Upper lobe of right lung (tissue), 1 donor: ENCODE measurements around the gene XRCC1. TPM values are rescaled to one million over a fixed set of nuclear protein-coding genes. Genes with fewer than 3 reads are reported as not detected.

Experiments
- ATAC-seq: fragments of 200-7000 bp; cut with Tn5 transposase; one replicate; pipeline ENCODE4 v1.9.1; 2020; ENCODE audit warnings: mild to moderate bottlenecking, moderate library complexity
- DNase-seq: peaks from one replicate; pipeline ENCODE4 v3.0.0-alpha.2; 2020
- H3K27ac ChIP-seq: fragments of 200-600 bp; one replicate; pipeline ENCODE4 v1.8.0; 2022
- H3K27me3 ChIP-seq: fragments of 200-600 bp; one replicate; pipeline ENCODE4 v1.8.0; 2022; ENCODE audit warnings: mild to moderate bottlenecking
- H3K36me3 ChIP-seq: fragments of 200-600 bp; one replicate; pipeline ENCODE4 v1.8.0; 2022
- H3K4me1 ChIP-seq: fragments of 200-600 bp; one replicate; pipeline ENCODE4 v1.8.0; 2022
- H3K4me3 ChIP-seq: fragments of 200-600 bp; one replicate; pipeline ENCODE4 v1.8.0; 2022; ENCODE audit warnings: mild to moderate bottlenecking
- H3K9me3 ChIP-seq: fragments of 200-600 bp; one replicate; pipeline ENCODE4 v1.8.0; 2022
- intact Hi-C: fragments of 100-400 bp; cut with DNase I; formaldehyde crosslinking; loops from one replicate; pipeline ENCODE4 v1.11.0; 2022
- long read RNA-seq: library from polyadenylated mRNA; unstranded; transcript quantifications from one replicate; pipeline ENCODE4 v2.0.0, GENCODE V29; 2021
- total RNA-seq: library from RNA; stranded (reverse); fragmentation: NEBNext Ultra II Directional; extraction: Animal tissue kit (Norgen Biotek cat#: 25700); gene quantifications from one replicate; pipeline ENCODE4 v1.2.1, GENCODE V29; 2021
- TF ChIP-seq, protein P1 (sequence below): fragments of 200-600 bp; IDR thresholded peaks from one replicate; pipeline ENCODE4 v1.8.0; 2022; ENCODE audit warnings: antibody characterized with exemption
- donor health status: DM: no; HTN: yes; CAD: no; lungs with severe emphysema.

Gene XRCC1, protein sequence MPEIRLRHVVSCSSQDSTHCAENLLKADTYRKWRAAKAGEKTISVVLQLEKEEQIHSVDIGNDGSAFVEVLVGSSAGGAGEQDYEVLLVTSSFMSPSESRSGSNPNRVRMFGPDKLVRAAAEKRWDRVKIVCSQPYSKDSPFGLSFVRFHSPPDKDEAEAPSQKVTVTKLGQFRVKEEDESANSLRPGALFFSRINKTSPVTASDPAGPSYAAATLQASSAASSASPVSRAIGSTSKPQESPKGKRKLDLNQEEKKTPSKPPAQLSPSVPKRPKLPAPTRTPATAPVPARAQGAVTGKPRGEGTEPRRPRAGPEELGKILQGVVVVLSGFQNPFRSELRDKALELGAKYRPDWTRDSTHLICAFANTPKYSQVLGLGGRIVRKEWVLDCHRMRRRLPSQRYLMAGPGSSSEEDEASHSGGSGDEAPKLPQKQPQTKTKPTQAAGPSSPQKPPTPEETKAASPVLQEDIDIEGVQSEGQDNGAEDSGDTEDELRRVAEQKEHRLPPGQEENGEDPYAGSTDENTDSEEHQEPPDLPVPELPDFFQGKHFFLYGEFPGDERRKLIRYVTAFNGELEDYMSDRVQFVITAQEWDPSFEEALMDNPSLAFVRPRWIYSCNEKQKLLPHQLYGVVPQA
- total RNA-seq, result 23.8 TPM
- long read RNA-seq, transcript XRCC1-201 (17 exons, 2,802 nt), result major isoform, 25 of 40 reads
- long read RNA-seq, partial matches to known transcripts, result 12 of 40 reads
- long read RNA-seq, other reads (novel, unspliced or antisense), result 3 of 40 reads

DNA sequence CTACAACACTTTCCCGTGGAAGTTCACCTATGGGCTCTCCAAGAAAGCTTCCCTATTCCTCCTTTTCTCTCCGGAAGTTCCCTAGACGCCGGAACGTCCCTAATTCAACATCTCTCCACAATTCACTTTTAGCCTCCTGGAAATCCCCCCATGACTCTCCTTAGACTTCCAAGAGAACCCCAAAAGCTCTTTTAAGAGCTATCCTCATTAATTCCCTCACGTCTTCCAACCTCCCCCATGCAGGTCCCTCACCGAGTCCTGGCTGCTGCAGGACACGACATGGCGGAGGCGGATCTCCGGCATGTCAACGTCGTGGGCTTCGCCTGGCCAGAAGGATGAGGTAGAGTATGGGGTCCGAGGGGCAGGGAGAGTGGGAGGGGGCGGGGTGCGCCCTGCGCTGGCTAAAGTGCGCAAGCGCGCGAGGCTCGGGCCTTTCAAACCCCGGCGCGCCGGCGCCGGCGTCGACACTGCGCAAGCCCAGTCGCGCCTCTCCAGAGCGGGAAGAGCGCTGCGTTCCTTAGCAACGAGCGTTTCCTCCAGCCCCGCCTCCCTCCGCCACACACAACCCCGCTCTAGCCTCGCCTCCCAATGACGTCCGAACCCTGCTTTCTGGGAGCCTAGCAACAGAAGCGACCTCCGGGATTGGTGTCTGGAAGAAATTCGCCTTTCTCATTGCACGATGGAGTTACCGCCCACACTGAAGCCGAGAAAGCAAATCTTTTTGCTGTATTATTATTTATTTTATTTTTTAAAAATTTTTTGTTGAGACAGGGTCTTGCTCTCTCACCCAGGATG is at the start of gene XRCC1, which contains the start of gene PINLYP:
TSS of gene XRCC1 (minus strand) at position 372 of the 795 bp plus-strand sequence. CDS start at position 303, 69 bp downstream.
TSS of gene PINLYP (plus strand) at position 646 of the 795 bp plus-strand sequence. CDS start 1,391 bp downstream, outside the sequence.
- no peaks in the 10 kb centered on the region for H3K9me3 ChIP-seq
- peak within 1 kb of the TSS; percentile 87 for H3K27ac ChIP-seq
- H3K4me3 ChIP-seq, result peak within 1 kb of the TSS; percentile 98
- TF ChIP-seq, protein P1, sequence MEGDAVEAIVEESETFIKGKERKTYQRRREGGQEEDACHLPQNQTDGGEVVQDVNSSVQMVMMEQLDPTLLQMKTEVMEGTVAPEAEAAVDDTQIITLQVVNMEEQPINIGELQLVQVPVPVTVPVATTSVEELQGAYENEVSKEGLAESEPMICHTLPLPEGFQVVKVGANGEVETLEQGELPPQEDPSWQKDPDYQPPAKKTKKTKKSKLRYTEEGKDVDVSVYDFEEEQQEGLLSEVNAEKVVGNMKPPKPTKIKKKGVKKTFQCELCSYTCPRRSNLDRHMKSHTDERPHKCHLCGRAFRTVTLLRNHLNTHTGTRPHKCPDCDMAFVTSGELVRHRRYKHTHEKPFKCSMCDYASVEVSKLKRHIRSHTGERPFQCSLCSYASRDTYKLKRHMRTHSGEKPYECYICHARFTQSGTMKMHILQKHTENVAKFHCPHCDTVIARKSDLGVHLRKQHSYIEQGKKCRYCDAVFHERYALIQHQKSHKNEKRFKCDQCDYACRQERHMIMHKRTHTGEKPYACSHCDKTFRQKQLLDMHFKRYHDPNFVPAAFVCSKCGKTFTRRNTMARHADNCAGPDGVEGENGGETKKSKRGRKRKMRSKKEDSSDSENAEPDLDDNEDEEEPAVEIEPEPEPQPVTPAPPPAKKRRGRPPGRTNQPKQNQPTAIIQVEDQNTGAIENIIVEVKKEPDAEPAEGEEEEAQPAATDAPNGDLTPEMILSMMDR, result no peak
- peak; percentile 98 for DNase-seq
- ATAC-seq, result peak; percentile 99
- H3K4me1 ChIP-seq, result peaks cover 18% of the 10 kb centered on the region
- intact Hi-C loops, result no loop called here
- no peaks in the 10 kb centered on the region for H3K36me3 ChIP-seq
- H3K27me3 ChIP-seq, result no peaks in the 10 kb centered on the region

DNA sequence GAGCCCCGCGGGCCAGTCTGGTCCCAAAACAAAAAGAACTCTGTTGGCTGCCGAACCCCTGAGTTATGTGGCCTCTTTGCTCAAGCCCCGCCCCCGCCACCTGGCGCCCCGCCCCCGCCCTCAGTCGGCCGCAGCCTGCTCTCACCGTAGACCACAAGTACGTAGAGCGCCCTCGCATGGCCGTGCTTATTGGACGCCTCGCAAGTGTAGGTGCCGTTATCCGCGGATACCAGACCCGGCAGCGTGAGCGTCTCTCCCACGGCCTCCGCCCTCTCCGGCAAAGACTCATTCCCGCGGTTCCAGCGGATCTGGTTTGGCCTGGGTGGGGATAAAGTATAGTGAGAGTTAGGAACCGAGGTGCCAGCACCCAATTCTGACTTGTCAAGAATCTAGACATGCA is 49.6 kb upstream of the XRCC1 start:
- Histone ChIP-seq H3K27ac (no peak overlapping the region), H3K4me3 (no peak overlapping the region), H3K4me1 (no peaks in the 10 kb centered on the region), H3K9me3 (no peaks in the 10 kb centered on the region), H3K36me3 (no peaks in the 10 kb centered on the region), H3K27me3 (no peaks in the 10 kb centered on the region)
- TF ChIP-seq, protein P1, result peak; percentile 15
- DNase-seq (peak; percentile 83), ATAC-seq (peak; percentile 65)
- intact Hi-C loops, result no loop called here

DNA sequence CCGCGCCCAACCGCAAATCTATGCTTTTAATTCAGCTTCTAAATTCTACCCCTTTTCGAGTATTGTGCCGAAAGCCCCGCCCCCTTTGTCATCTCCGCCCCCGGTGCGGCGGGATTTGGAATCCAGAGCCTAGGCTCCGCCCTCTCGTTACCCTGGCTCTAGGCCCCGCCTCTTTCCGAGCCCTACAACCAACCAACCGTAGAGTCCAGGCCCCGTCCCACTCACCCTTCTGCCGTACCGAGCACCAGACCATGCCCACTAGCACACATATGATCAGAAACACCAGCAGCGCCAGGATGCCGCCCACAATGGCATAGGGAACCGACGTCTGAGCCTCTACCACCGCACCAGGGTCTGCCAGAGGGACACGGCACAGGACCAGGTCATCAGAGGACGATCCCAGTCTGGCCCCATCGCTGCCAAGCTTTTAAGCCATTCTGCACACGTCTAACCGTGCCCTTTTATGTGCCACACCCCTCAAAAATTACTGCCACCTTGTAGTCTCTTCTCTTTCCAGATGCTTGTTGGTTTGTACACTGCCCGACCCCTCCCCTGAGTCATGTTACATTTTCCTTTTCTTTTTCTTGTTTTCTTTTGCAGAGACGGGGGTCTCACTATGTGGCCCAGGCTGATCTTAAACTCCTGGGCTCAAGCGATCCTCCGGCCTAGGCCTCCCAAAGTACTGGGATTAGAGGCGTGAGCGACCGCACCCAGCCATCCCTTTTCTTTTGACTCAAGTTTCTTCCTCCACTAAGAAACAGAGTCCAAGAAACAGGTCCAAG is 48.8 kb upstream of the XRCC1 start:
- Histone ChIP-seq H3K9me3 (no peaks in the 10 kb centered on the region), H3K27ac (no peak overlapping the region), H3K4me1 (no peaks in the 10 kb centered on the region), H3K4me3 (no peak overlapping the region), H3K36me3 (no peaks in the 10 kb centered on the region), H3K27me3 (no peaks in the 10 kb centered on the region)
- TF ChIP-seq, protein P1, result no peak
- DNase-seq (no peak), ATAC-seq (no peak)
- intact Hi-C loops, result no loop called here

DNA sequence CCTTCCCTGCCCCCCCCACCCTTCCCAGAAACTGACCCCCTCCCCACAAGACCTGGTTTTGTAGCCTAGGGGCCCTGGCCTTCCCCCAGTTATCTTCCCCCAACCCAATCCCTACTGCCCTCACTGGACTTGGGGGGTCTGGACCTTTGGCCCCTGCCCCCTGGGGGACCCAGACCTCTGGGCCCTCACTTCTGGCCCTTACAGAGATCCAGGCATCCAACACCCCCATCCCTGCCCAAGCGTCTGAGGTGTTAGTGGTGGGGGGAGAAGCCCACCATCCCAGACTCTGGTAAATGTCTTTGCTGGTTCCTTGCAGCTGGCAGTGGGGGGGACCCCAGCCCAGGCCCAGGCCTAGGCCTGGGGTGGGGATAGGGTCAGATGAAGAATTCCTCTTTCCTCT is 47.6 kb upstream of the XRCC1 start:
- TF ChIP-seq, protein P1, result no peak

DNA sequence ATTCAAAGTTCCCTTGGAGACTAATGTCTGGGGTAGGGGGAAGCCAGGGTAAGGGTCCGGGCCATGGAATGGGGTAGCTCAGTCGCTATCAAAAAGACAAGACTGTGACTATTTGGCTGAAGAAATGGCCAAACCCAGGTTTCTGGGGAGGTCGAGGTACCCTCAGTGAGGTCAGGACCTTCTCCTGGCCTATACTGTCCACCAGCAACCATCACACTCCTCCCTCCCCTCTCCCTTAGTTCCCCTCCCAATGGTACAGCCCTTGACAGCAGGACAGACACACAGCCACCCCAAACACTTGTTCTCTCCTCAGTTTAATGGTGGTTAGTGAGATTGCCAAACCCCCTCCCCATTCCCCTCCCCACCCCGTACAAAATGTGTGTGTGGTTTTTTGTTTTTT is 46.7 kb upstream of the XRCC1 start:
- no peaks in the 10 kb centered on the region for H3K27me3 ChIP-seq
- ATAC-seq (no peak), DNase-seq (no peak)
- peaks cover 8% of the 10 kb centered on the region for H3K4me1 ChIP-seq
- TF ChIP-seq, protein P1, result no peak
- H3K27ac ChIP-seq, result no peak overlapping the region
- intact Hi-C loops, result no loop called here
- no peak overlapping the region for H3K4me3 ChIP-seq
- no peaks in the 10 kb centered on the region for H3K9me3 ChIP-seq
- no peaks in the 10 kb centered on the region for H3K36me3 ChIP-seq

More for the DNA sequence above, 47.6 kb upstream of the XRCC1 start:
- H3K9me3 ChIP-seq, result no peaks in the 10 kb centered on the region
- H3K27ac ChIP-seq, result no peak overlapping the region
- no peaks in the 10 kb centered on the region for H3K27me3 ChIP-seq
- intact Hi-C loops, result no loop called here
- H3K4me3 ChIP-seq, result no peak overlapping the region
- ATAC-seq (no peak), DNase-seq (no peak)
- H3K4me1 ChIP-seq, result peaks cover 8% of the 10 kb centered on the region
- no peaks in the 10 kb centered on the region for H3K36me3 ChIP-seq
